Measurements from ENCODE around the gene TMEM44.

TMEM44 gene

DNA sequence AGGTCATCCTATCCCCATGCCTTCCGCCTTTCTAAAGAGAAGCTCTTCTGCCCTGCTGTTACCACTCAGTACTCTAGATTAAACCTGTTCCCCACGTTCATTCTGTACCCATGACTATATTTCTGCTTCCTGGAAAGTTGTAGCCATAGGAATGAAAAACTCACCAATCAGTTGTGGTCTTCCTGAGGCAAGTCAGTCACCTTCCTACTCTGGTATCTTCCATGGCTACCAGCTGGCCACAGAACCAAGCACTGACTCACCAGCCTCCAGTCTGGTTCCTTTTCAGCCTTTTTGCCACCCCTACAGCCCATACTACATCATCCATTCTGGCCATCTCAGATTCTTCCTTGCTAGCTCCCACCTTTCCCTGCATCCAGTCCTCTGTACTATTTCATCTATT, 46.4 kb downstream of the TMEM44 start:
- H3K4me3 ChIP-seq (replicated peaks in 1 of 2; ENCODE audit: low read depth in 2 of 2, low read length in 2 of 2), result no peak overlapping the region
- TF ChIP-seq, protein P1, sequence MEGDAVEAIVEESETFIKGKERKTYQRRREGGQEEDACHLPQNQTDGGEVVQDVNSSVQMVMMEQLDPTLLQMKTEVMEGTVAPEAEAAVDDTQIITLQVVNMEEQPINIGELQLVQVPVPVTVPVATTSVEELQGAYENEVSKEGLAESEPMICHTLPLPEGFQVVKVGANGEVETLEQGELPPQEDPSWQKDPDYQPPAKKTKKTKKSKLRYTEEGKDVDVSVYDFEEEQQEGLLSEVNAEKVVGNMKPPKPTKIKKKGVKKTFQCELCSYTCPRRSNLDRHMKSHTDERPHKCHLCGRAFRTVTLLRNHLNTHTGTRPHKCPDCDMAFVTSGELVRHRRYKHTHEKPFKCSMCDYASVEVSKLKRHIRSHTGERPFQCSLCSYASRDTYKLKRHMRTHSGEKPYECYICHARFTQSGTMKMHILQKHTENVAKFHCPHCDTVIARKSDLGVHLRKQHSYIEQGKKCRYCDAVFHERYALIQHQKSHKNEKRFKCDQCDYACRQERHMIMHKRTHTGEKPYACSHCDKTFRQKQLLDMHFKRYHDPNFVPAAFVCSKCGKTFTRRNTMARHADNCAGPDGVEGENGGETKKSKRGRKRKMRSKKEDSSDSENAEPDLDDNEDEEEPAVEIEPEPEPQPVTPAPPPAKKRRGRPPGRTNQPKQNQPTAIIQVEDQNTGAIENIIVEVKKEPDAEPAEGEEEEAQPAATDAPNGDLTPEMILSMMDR (IDR thresholded peaks at IDR 0.05; ENCODE audit: low read depth, low read length), result no peak
- DNase-seq (ENCODE audit: low read depth in 2 of 2), result peak; percentile 76 to 92

DNA sequence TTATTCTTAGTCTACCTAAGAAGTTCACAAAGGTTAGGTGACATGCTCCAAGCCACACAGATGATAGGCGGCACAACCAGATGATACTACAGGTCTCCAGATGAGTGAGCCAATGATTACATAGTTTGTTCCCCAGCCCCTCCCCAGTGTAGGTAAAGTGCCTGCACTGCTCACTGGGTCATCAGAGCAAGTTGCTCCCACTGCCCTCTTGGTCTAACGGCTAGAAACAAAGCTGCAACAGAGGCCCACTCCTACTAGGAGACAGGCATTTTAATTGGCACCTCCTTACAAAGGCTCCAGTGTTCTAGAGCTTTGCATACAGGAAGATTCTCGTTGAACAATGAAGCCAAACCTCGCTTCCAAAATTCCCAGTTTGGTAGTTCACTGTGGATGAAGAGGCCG, 47.3 kb downstream of the TMEM44 start:
- TF ChIP-seq, protein P1 (IDR thresholded peaks at IDR 0.05; ENCODE audit: low read depth, low read length), result no peak
- H3K4me3 ChIP-seq (replicated peaks in 1 of 2; ENCODE audit: low read depth in 2 of 2, low read length in 2 of 2), result no peak overlapping the region
- no peak for DNase-seq (ENCODE audit: low read depth in 2 of 2)

DNA sequence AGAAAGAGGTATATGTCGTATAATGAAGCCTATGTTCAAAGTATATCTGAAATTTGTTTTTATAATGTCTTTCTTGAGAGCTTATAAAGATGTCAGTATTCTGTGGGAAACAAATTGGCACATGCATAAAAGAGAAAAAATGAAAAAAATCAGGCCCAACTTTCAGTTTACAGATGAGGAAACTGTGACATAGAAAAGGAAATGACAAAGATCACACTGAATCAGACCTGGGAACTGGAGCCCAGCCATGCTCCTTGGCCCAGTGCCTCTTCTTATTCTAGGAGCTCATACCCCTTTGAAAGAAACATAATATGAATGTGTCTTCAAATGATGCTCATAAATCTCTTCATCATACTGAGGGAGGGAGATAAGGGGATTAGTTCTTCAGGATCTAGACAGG, 48.4 kb downstream of the TMEM44 start:
- no peak overlapping the region for H3K4me3 ChIP-seq (replicated peaks in 1 of 2; ENCODE audit: low read depth in 2 of 2, low read length in 2 of 2)
- peak; percentile 73 to 89 for DNase-seq (ENCODE audit: low read depth in 2 of 2)
- TF ChIP-seq, protein P1 (IDR thresholded peaks at IDR 0.05; ENCODE audit: low read depth, low read length), result no peak

- TF ChIP-seq, protein P1 (IDR thresholded peaks at IDR 0.05; ENCODE audit: low read depth, low read length), result no peak
- peak overlapping the region; percentile 65 to 73 for H3K4me3 ChIP-seq (replicated peaks in 1 of 2; ENCODE audit: low read depth in 2 of 2, low read length in 2 of 2)
- peak; percentile 34 to 44 for DNase-seq (ENCODE audit: low read depth in 2 of 2)
Observed at GRCh38 chr3:194584320-194584776, 48.9 kb downstream of the TMEM44 start.

DNA sequence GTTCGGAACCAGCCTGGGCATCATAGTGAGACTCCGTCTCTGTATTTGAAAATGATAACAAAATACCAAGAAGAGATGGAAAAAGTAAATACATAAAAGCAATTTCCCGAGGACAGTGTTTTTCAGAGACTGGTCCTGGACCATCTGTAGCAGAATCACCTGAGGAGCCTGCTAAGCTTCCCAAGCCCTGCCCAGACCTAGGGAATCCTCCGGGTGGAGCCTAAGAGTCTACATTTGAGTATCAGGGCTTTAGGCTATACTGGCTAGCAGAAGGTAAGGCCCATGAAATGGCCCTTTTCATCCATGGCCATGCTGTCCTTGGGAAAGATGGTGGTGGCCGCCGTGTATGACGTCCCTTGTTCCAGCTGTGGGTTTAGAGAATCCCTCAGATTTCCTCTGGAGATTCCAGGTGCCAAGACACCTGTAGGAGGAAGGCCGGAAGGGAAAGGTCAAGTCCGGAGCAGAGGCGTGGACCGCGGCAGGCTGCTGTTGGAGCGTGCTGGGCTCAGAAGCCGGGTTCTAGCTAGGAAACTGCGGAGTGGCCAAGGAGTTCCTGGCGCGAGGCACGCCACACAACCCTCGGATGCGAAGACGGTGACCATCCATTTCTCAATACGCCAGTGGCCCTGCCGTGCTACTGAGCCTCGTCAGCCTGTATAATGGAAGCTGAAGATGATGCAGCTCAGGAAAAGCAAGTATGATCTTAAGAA, 50.9 kb downstream of the TMEM44 start:
- no peak for DNase-seq (ENCODE audit: low read depth in 2 of 2)
- no peak overlapping the region for H3K4me3 ChIP-seq (replicated peaks in 1 of 2; ENCODE audit: low read depth in 2 of 2, low read length in 2 of 2)
- TF ChIP-seq, protein P1 (IDR thresholded peaks at IDR 0.05; ENCODE audit: low read depth, low read length), result no peak

GRCh38 chr3:194579091-194579606, 54.1 kb downstream of the TMEM44 start:
- TF ChIP-seq, protein P1 (IDR thresholded peaks at IDR 0.05; ENCODE audit: low read depth, low read length), result no peak
- no peak overlapping the region for H3K4me3 ChIP-seq (replicated peaks in 1 of 2; ENCODE audit: low read depth in 2 of 2, low read length in 2 of 2)
- peak; percentile 77 to 99 for DNase-seq (ENCODE audit: low read depth in 2 of 2)

All from cardiac fibroblast (primary cell).